GM21367 (cell line): ENCODE data around the gene UNC93A.
"Not testable (repeated sequence)": the region's sequence is repeated elsewhere in the genome, so short reads cannot be mapped to it uniquely, and the experiment has no call there.

Experiments
- ATAC-seq: cut with Tn5 transposase; IDR thresholded peaks from one replicate; pipeline ENCODE4 v1.9.1; 2021; ENCODE audit not compliant: unreplicated experiment

Gene UNC93A

GRCh38 chr6:167270499-167271311 is 20.4 kb upstream of the UNC93A start:
- ATAC-seq, result no peak

GRCh38 chr6:167272151-167272550 is 19.0 kb upstream of the UNC93A start:
- ATAC-seq, result no peak

- ATAC-seq, result no peak
Observed at GRCh38 chr6:167272696-167273379, 18.3 kb upstream of the UNC93A start.

GRCh38 chr6:167274270-167274669 is 16.8 kb upstream of the UNC93A start:
- no peak for ATAC-seq

- ATAC-seq, result no peak
Observed at GRCh38 chr6:167275001-167275400, 16.1 kb upstream of the UNC93A start.

GRCh38 chr6:167275436-167275835 is 15.7 kb upstream of the UNC93A start:
- no peak for ATAC-seq

- ATAC-seq, result no peak
Observed at GRCh38 chr6:167276772-167277533, 14.2 kb upstream of the UNC93A start.

- ATAC-seq, result not testable (repeated sequence)
Observed at GRCh38 chr6:167278173-167278940, 12.8 kb upstream of the UNC93A start.

- ATAC-seq, result no peak
Observed at GRCh38 chr6:167279766-167280446, 11.2 kb upstream of the UNC93A start.

- ATAC-seq, result not testable (repeated sequence)
Observed at GRCh38 chr6:167280466-167280865, 10.6 kb upstream of the UNC93A start.

GRCh38 chr6:167282165-167282564 is 8.9 kb upstream of the UNC93A start:
- no peak for ATAC-seq

GRCh38 chr6:167284565-167284964 is 6.5 kb upstream of the UNC93A start:
- ATAC-seq, result not testable (repeated sequence)

GRCh38 chr6:167285077-167285770 is 5.9 kb upstream of the UNC93A start:
- ATAC-seq, result no peak

GRCh38 chr6:167287513-167288048 is 3.5 kb upstream of the UNC93A start:
- ATAC-seq, result no peak

GRCh38 chr6:167288591-167289225 is 2.4 kb upstream of the UNC93A start:
- not testable (repeated sequence) for ATAC-seq

GRCh38 chr6:167289291-167289690 is 1.8 kb upstream of the UNC93A start:
- not testable (repeated sequence) for ATAC-seq

GRCh38 chr6:167291623-167292300 is 647 bp downstream of the UNC93A start:
- no peak for ATAC-seq
